TTC549 (cell line): Measurements from ENCODE around the gene COLEC11.
"Not testable (repeated sequence)": the region's sequence is repeated elsewhere in the genome, so short reads cannot be mapped to it uniquely, and the experiment has no call there.

ENCODE experiments used
- FAIRE-seq: peaks from 2 replicates; lab custom pipeline; 2012; peaks lifted over from hg19 to GRCh38; lab: Jason Lieb, UNC

COLEC11 gene

GRCh38 chr2:3625186-3625585, 30.3 kb downstream of the COLEC11 start:
- FAIRE-seq: no peak

- no peak for FAIRE-seq
These were observed 31.4 kb downstream of the COLEC11 start for GRCh38 chr2:3626118-3626811.

DNA sequence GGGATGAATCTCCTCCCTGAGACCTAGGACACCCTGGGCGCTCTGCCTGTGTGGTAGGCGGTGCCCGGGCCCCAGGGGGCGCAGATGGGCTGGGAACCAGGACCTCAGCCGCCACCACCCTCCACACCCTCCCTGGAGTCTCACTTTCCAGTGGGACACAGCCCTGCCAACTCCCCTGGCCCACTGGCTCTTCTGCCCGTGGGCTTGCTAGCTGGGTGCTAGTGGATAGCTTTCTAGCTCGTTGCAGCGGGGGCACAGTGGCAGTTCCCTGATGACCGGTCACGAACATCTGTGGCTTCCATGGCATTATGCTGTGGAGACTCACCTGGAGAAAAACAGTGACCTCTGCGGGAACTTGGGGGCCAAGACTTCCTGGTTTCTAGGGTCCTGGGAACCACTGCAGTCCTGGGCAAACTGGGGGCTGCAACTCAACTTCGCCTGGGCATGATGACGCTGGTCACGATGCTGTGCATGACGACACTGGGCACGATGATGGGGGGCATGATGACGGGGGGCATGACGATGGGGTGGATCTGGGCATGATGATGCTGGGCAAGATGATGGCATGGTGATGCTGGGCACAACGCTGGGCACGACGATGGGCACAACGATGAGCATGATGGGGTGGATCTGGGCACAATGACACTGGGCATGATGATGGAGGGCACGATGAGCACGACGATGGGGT, 32.0 kb downstream of the COLEC11 start:
- no peak for FAIRE-seq

DNA sequence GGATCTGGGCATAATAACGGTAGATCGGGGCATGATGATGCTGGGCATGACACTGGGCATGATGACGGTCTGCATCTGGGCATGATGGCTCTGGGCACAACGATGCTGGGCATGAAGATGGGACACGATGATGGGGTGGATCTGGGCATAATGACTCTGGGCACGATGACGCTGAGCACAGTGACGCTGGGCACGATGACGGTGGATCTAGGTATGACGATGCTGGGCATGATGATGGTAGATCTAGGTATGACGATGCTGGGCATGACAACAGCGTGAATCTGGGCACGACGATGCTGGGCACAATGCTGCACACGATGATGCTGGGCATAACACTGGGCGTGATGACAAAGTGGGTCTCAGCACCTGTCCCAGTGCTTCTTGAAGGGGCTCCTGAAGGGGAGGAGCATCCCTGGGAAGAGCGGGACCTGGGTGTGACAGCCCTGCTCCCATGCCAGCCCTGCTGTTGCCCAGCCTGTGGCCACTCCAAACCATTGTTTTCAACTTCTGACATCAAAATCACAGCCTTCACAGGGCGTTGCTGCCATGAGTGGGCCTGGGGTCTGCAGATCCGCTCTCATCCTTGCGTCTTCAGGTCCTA, 32.7 kb downstream of the COLEC11 start:
- FAIRE-seq: no peak

GRCh38 chr2:3628241-3628679, 33.3 kb downstream of the COLEC11 start:
- FAIRE-seq: no peak

GRCh38 chr2:3628800-3629199, 33.9 kb downstream of the COLEC11 start:
- FAIRE-seq: no peak

GRCh38 chr2:3630631-3631030, 35.7 kb downstream of the COLEC11 start:
- no peak for FAIRE-seq

DNA sequence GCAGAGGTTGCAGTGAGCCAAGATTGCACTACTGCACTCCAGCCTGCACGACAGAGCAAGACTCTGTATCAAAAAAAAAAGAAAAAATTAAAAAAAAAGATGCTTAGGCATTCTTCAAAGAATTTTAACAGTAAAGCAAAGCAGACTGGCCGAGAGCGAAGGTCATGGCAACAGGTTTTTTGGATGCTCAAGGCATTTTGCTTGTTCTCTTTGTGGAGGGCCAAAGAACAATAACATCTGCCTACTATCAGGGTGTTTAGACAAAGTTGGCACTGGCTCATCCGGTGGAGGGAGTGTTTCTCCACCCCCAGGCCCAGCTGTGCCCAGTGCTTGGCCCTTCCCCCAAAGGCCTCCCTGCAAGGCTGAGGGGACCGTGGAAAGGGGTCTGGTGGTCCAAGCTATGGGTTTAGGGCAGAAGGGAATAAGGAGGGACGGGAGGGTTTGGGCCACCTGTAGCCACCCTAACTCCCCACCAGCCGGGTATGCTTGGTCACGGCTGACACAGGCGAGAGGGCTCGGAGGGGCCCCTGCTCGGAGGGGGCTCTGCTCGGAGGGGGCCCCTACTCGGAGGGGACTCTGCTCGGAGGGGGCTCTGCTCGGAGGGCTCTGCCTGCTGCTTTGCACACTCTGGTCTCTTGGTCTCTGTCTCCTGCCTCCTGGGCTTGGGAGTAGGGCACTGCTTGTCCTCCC, 36.4 kb downstream of the COLEC11 start:
- FAIRE-seq: no peak

- no peak for FAIRE-seq
These were observed 37.1 kb downstream of the COLEC11 start for GRCh38 chr2:3631851-3632659.

DNA sequence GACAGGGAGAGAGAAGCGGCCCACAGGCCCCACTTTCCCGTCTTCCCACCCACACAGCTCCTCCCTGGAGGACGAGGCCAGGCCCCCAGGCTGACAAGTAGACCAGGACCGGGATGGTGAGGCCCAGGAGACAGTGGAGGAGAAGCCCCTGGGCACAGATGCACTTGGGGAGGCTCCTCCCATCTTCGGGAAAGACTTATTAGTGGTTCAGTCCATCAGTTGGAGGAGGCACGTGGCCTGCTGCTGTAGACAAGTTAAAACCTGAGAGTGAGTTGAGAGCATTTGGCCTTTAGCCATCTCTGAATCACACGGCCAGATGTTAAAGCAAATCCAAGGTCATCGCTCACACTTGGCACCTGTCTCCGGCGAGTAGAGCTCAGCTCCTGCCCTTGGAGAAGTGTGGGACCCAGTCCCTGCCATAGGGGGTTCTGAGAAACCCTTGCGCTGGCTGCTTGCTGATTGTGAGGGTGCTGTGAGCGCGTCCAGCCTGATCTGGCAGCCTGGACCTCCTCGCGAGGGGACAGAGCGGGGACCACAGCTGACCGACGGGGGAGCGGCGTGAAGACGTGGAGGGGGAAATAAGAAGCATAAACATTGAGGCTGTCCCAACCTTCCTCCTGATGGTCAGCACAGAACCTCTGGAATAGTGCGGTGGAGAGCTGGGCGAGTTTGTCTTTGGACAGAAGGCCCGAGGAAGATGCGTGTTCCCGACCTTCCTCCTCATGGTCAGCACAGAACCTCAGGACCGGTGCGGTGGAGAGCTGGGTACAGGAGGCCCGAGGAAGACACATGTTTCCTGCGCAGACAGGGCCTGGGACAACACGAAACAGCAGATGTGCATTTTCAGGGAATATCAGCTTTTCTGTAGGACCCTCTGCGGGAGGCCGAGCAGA, 38.4 kb downstream of the COLEC11 start:
- no peak for FAIRE-seq

- no peak for FAIRE-seq
These were observed 39.2 kb downstream of the COLEC11 start for GRCh38 chr2:3633982-3634595.

- no peak for FAIRE-seq
These were observed 39.7 kb downstream of the COLEC11 start for GRCh38 chr2:3634596-3635121.

GRCh38 chr2:3635171-3635974, 40.5 kb downstream of the COLEC11 start:
- FAIRE-seq: no peak

DNA sequence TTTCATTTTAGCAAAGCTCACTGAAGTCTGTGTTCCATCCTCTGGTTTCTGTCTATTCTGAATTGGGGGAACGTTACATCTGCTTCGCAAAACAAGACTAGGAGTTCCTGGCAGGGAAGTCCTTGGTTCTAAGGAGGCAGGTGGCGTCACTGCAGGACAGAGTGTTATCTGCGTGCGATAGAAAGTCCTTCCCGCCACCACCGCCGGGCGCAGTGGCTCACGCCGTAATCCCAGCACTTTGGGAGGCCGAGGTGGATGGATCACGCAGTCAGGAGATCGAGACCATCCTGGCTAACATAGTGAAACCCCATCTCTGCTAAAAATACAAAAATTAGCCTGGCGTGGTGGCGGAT, 41.0 kb downstream of the COLEC11 start:
- FAIRE-seq: not testable (repeated sequence)

DNA sequence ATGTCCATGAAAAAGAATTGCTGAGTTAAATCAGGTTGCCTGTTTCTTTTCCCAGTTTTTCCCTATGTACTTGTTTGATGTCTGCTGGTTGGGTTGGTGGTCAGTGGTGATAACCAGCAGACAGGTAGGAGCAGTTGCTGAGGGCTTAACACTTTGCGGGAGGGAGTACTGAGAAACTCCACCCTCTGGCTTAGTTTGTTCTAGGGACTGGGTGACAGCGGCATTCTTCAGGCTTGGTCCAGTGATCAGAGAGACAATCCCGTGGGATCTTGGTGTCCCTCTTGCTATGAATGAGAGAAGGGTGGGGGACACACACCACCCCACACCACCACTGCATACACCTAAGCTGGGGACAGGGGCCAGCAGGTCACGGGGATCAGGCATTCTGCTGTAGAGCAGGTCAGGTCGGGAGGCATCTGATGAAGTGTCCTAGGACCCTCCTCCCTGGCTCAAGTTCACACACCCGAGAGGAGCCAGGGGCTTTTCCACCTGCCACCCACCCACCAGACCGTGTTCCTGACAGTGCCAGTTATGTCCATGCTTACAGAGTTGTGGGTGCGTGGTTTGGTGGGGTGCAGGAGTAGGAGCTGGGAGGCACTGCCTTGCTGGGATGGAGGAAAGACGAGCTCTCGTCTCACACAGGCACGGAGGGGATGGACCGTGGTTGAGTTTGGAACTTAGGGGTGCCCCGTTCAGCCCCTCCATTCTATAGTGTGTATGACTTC, 41.8 kb downstream of the COLEC11 start:
- no peak for FAIRE-seq

GRCh38 chr2:3637311-3637675, 42.4 kb downstream of the COLEC11 start:
- no peak for FAIRE-seq

DNA sequence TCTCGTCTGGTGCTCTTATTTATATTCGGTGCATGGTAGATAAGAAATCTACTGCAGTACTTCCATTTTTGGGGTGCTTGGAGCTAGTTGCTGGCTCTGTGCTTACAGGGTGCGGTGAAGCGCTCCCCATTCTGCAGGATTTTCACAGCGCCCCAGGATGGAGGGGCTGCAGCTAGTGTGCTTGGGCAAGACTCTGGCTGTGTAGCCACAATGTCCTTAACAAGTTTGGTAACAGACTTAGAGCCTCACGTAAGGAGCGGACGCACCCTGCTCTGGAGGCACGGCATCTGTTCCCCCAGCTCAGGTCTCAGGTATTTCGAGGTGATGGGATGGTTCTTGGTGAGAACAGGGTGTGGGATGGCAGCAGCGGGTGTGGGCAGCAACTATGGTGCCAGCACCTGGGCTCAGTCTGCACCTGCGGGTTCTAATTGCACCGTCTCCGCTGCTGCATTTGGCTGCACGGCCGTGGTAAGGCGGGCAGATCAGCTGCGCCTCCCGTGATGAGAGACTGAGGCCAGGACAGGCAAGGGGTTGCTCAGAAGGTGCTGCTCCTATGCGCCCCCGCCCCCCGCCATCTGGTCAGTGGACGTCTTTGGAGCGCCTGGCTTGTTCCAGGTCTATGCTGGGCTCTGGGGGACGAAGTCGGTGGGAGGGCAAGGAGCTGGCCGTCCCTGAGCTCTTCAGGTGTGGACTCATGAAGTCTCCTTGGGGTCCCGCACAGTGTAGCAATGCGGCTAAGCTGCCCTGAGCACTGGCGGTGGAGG, 43.0 kb downstream of the COLEC11 start:
- FAIRE-seq: no peak

DNA sequence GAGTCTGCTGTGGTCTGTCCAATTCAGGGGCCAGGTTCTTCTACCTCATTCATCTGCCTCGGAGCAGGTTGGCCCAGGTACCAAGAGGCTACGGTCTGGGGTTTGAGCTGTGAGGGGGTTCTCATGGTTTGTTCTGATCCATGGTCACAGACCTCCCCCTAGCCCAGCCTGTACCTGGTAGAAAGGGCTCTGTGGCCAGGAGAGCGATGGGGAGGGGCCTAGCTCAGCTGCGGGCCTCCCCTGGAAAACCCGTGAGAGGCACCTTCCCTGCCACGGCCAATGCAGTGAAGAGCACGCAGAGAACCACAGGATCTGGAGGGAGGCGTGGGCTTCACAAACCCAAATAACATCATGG, 43.5 kb downstream of the COLEC11 start:
- FAIRE-seq: no peak
